Stimulated activated CD8-positive, alpha-beta memory T cell treated with anti-CD3 and anti-CD28 coated beads, Interleukin-4, amount 100 ng/mL, for 24 hours (primary cell): ENCODE measurements around the gene CTSZ.
A peak's percentile ranks its signal among the peaks of the same experiment; 100 is the strongest.
"Not testable (repeated sequence)": the region's sequence is repeated elsewhere in the genome, so short reads cannot be mapped to it uniquely, and the experiment has no call there.

ENCODE experiments used
- DNase-seq: peaks from one replicate; pipeline ENCODE4 v3.0.0-alpha.2; 2020; ENCODE audit warnings: low read depth

CTSZ gene

DNA sequence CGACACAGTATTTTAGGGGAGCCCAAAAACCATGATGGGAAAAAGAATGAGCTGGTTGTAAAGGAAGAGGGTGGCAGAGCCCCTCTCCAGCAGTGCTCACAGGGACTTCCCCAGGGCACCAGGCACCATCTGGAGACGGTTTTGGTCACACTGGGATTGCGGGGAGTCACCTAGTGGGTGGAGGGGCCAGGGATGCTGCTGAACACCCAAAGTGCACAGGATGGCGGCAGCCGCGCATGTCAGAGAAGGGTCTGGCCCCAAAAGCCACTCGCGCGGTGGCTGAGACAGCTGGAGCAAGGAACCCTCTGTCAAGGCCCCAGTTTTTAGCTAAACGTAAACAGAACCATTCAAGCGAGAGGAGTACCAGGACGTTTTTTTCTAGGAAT, 10.8 kb downstream of the CTSZ start:
- DNase-seq, result no peak

DNA sequence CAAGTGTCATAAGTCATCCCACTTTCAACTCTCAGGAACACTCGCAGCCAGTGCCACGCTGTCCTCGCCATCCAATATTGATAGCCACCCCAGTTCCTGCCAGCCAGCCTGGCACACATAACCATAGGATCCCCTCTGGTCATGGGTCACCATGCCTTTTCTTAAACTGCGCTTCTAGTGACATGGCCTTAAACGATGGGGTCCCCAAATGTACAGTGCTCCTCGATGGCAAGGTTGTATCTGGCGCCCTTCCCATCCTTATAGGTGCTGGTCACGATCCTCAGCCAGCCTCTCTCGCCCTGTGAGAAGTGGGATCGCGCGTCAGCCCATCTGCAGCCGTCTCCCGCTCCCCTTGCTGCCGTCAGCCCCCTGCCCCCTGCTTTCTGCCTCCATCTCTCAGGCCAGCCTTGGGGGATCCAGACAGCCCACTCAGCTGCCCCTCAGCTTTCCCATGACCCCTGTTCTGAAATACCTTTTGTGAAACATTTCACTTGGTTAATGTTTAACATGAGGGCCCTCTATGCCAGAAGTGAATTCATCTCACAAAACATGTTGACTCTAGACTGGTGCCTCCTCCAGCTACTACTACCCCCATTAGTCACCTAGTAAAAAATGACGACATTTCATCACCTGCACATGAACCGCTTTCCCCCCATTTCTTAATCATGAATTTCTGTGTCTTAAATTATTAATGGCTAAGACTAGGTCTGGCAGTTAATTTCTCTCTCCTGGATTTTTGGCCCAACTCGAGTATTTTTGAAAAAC, 11.4 kb downstream of the CTSZ start:
- no peak for DNase-seq

DNA sequence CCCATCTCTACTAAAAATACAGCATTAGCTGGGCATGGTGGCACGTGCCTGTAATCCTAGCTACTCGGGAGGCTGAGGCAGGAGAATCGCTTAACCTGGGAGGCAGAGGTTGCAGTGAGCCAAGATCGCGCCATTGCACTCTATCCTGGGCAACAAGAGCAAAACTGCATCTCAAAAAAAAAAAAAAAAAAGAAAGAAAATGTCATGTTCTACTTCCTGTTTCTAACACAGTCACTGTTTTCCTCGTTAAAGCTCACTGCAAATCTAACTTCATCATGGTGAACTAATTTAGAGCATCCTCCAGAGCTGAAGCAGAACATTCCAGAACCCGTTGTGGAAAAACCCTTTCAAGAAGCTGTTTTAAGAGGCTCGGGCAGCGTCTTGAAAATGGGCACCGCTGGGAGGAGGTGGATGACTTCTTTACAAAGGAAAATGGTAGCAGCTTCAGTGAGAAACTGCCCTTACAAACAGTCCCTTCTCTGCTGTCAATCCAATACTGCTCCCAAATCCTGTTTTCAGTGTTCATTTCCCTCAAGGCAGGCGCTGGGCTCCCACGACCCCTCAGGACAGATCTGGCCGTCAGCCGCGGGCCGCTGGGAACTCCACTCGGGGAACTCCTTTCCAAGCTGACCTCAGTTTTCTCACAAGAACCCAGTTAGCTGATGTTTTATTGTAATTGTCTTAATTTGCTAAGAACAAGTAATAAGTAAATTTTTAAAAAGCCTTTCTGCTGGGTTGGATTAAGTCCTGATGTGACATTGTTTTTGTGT, 12.5 kb downstream of the CTSZ start:
- no peak for DNase-seq

GRCh38 chr20:58993332-58994248, 13.5 kb downstream of the CTSZ start:
- no peak for DNase-seq

DNA sequence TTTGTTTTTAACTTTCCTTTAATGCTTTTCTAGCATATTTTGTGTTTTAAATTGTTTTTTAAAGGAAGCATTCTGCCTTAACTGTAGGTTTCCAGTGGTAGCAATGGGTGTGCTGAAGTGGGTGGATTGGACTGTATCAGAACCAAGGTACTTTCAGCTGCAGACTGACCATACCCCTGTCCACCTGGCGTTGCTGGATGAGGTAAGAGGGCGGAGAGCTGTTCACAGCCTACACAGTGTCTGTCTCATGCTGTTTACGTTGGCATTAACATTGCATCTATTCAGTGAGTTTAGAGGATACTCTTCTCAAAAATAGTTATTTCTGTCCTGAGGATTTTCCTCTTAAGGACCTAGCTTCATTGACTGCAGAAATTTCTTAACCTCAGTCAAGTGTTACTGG, 14.1 kb downstream of the CTSZ start:
- no peak for DNase-seq

- no peak for DNase-seq
These were observed 15.3 kb downstream of the CTSZ start for GRCh38 chr20:58991715-58992114.

DNA sequence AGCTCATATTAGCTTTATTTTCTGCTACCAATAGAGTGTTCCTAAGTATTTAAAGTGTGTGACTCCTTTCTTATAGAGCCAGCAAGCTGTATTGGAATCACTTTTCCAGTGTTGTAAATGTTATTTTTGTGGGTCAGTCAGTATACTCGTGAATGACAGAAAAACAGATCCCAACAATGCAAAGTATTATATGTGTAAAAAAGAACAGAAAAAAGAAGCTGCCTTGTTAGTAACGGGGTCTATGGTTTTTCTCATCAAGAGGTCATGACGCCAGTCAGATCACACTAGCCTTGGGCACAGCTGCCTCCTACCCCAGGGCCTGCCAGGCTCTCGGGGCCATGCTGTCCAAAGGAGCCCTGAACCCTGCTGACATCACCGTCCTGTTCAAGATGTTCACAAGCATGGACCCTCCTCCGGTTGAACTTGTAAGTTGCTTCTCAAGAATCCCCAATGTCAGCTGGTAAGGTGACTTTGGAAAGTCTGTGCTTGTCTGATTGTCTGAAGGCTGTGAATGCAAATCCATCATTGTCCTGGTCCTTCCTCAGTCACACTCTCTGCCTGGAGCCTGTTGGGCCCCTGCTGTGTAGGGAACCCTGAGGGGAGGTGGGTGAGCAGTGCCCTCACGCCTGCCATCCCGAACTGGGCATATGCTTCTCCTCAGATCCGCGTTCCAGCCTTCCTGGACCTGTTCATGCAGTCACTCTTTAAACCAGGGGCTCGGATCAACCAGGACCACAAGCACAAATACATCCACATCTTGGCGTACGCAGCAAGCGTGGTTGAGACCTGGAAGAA, 16.2 kb downstream of the CTSZ start:
- no peak for DNase-seq

DNA sequence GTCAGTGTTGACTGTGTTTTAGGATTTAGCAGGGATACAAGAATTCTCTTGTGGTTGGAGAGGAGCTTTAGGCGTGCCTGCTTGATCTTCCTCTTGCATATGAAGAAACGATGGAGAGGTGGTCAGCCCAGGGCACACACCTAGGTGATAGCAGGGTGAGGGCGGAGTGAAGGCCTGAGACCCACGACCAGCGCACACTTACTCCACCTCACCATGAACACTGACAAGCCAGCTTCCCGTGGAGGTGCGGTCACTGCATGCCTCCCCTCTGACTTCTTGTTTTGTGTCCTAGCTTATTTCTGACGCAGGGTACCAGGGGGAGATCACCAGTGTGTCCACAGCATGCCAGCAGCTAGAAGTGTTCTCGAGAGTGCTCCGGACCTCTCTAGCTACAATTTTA, 17.9 kb downstream of the CTSZ start:
- no peak for DNase-seq

DNA sequence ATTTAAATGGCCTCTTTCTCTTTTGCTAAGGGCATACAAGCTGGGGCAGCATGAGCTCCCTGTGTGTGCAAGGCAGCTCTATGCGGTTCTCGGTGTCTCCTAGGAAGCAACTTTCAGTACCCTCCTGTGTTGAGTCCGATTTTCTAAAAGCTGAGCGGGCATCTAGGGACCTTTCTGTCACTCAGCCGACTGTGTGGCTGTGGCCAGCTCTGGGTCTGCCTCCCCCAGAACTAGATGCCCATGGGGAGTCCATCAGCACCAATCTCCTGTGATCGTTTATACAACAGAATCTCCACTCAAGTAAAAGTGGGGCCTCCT, 18.5 kb downstream of the CTSZ start:
- DNase-seq, result no peak

DNA sequence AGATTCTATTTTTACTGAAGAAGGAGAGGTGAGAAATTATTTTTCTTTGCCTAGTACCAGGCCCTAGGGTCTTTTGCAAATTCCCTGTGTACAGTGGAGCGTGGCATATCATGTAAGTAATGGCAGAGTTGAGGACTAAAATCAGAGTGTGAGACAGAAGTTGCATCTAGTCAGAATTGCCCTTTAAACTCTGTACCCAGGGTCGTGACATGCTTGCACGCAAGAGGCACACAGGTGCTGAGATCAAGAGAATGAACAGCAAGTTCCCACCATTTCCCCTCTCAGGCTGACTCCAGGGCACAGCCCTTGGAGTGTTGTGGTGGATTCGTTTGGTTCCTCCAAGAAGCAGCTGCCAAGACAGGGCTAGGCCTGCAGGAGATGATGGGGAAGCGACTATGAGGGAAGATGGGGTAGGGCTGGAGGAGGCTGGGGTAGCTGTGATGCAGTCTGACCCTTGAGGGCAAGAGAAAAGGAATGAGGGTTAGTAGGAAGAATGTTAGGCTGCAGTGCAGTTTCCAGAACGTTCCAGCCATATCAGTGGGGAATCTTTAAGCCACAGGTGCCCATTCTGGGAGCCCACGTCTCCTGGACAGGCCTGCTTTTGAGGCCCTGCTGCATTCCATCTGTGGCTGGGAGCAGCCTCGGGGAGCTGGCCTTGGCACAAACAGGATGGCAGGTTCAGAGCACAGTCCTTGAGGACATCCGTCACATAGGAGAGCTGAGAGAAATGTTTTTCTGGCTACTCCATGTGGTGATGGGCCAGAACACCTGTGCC, 19.1 kb downstream of the CTSZ start:
- DNase-seq, result no peak

- no peak for DNase-seq
These were observed 20.0 kb downstream of the CTSZ start for GRCh38 chr20:58986968-58987517.

GRCh38 chr20:58986286-58986967, 20.6 kb downstream of the CTSZ start:
- DNase-seq, result no peak

GRCh38 chr20:58985656-58986055, 21.4 kb downstream of the CTSZ start:
- DNase-seq, result no peak

DNA sequence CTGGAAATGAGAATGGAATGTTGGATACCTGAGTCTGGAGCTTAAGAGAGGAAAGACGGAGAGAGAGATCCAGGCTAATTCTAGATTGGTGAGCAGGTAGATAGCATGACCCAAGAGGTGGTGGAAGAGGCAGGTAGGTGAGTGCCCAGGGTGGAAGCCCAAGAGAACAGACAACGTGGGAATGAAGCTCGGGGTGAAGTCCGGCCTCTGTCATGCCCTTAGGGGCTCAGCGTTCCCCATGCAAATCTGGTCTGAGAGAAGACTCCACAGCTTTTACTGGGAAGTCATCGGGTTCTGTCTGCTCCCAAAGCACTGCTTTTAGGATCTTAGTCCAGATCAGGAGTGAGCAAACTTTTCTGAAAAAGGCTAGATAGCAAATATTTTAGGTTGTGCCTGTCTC, 22.4 kb downstream of the CTSZ start:
- no peak for DNase-seq

DNA sequence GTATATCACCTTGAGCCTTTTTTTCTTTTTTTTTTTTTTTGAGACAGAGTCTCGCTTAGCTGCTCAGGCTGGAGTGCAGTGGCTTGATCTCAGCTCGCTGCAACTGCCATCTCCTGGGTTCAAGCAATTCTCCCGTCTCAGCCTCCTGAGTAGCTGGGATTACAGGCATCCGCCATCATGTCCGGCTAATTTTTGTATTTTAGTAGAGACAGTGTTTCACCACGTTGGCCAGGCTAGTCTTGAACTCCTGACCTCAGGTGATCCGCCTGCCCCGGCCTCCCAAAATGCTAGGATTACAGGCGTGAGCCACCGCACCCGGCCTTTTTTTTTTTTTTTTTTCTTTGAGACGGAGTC, 24.0 kb downstream of the CTSZ start:
- DNase-seq, result not testable (repeated sequence)

GRCh38 chr20:58982406-58983114, 24.5 kb downstream of the CTSZ start:
- no peak for DNase-seq

GRCh38 chr20:58981628-58982364, 25.3 kb downstream of the CTSZ start:
- no peak for DNase-seq

DNA sequence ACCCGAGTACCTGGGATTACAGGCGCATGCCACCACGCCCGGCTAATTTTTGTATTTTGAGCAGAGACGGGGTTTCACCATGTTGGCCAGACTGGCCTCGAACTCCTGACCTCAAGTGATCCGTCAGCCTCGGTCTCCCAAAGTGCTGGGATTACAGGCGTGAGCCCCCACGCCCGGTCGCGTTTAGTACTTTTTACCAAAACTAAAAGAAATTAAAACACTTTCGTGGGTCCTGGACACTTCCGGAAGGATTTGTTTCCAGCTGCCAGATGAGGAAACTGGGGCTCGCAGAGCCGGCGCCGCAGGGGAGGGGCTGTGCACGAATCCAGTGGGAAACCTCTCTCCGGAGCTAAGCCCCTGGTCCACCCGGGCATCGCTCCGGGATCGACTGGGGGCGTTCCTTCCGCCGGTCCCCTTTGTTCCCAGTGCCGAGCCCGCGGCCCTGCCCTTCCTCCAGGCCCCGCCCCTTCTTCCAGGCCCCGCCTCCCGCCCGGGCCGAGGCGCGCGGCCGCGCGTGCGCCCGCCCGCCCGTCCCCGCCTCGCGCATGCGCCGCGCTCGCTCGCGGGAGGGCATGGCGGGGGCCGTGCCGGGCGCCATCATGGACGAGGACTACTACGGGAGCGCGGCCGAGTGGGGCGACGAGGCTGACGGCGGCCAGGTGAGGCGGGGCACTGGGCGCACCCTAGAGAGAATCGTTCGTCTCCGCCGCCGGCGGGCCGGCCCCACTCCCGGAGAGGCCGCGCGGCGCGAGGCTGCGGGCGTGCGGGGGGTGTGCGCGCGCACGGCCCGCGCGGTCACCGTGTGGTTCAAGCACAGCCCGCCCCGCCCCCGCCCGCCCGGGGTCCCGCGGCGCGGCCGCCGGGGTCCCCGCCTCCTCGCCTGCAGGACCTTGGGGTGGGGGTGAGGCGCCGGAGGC, 26.1 kb downstream of the CTSZ start, which contains the start of gene NELFCD:
Gene NELFCD (plus strand): TSS at position 546 of the 917 bp plus-strand sequence. CDS start 54 bp downstream, at position 600.
- DNase-seq, result peak; percentile 82
